Lower leg skin (tissue), 4 donors: Measurements from ENCODE around the gene ACTR3. TPM values are rescaled to one million over a fixed set of nuclear protein-coding genes. Genes with fewer than 3 reads are reported as not detected.
A peak's percentile ranks its signal among the peaks of the same experiment; 100 is the strongest.

Experiments
- DNase-seq, 2 donors: peaks; one replicate each; pipeline ENCODE4 v3.0.0-alpha.2; 2019; ENCODE audit warnings: low spot score in 2 of 2
- H3K4me3 ChIP-seq: fragments of 200-600 bp; sonication (generic); 2 replicates; pipeline ENCODE4 v1.5.1; 2017; ENCODE audit warnings: mild to moderate bottlenecking, low read depth; ENCODE audit not compliant: poor library complexity, severe bottlenecking
- CTCF ChIP-seq, 3 donors: fragments of 450-650 bp; IDR thresholded peaks; one replicate each; pipeline ENCODE4 v1.5.1; 2016; ENCODE audit warnings: antibody characterized with exemption in 3 of 3, mild to moderate bottlenecking in 3 of 3, moderate library complexity in 2 of 3
- POLR2A ChIP-seq, 2 donors: fragments of 450-650 bp; IDR thresholded peaks; one replicate each; pipeline ENCODE4 v1.6.1; 2016 to 2017; ENCODE audit warnings: antibody characterized with exemption in 2 of 2, mild to moderate bottlenecking in 1 of 2, moderate library complexity in 1 of 2
- WGBS, 2 donors: methylation state at CpG; one replicate each; pipeline ENCODE4 v1.1.5; 2018; 5-methylcytosine and 5-hydroxymethylcytosine counted together
- intact Hi-C: fragments of 100-400 bp; cut with DNase I; formaldehyde crosslinking; loops from one replicate; pipeline ENCODE4 v1.15.0; 2023; ENCODE audit warnings: low total_unique reads
- total RNA-seq, 4 donors: library from RNA; depleted of rRNA; stranded (reverse); fragments of >200 nt; gene quantifications; one replicate each; pipeline ENCODE4 v1.1.0, GENCODE V29; 2016

Gene ACTR3
- total RNA-seq, 4 donors from 2014 or later: 92.5 to 154 (median 115) TPM

GRCh38 chr2:113846429-113846828 is 43.5 kb upstream of the ACTR3 start:
- intact Hi-C loops: no loop called here
- no peak overlapping the region for H3K4me3 ChIP-seq
- 70 to 82% methylated on average over 2 of the region's 2 CpGs for WGBS, 2 donors
- no peak for TF ChIP-seq CTCF (IDR thresholded peaks at IDR 0.05)
- no peak for TF ChIP-seq POLR2A (IDR thresholded peaks at IDR 0.05)
- DNase-seq: no peak

- 66 to 71% methylated on average over 4 of the region's 4 CpGs for WGBS, 2 donors
- intact Hi-C loops: no loop called here
- TF ChIP-seq CTCF (IDR thresholded peaks at IDR 0.05): no peak
- no peak for TF ChIP-seq POLR2A (IDR thresholded peaks at IDR 0.05)
- H3K4me3 ChIP-seq: no peak overlapping the region
- peak in 1 of 2 donors; percentile 40 for DNase-seq
Observed at GRCh38 chr2:113847144-113847543, 42.7 kb upstream of the ACTR3 start.

- TF ChIP-seq CTCF (IDR thresholded peaks at IDR 0.05): no peak
- no peak for TF ChIP-seq POLR2A (IDR thresholded peaks at IDR 0.05)
- no peak for DNase-seq
- intact Hi-C loops: no loop called here
- WGBS, 2 donors: 70 to 80% methylated on average over 6 of the region's 6 CpGs
- H3K4me3 ChIP-seq: no peak overlapping the region
Observed at GRCh38 chr2:113848758-113849415, 41.0 kb upstream of the ACTR3 start.

- WGBS, 2 donors: 61 to 64% methylated on average over 3 of the region's 3 CpGs
- intact Hi-C loops: no loop called here
Observed at GRCh38 chr2:113850687-113851086, 39.2 kb upstream of the ACTR3 start.

GRCh38 chr2:113851640-113852039 is 38.2 kb upstream of the ACTR3 start:
- intact Hi-C loops: no loop called here
- no peak overlapping the region for H3K4me3 ChIP-seq
- 41 to 53% methylated on average over 3 of the region's 3 CpGs for WGBS, 2 donors
- TF ChIP-seq CTCF (IDR thresholded peaks at IDR 0.05): no peak
- DNase-seq: no peak

More at GRCh38 chr2:113850687-113851086, 39.2 kb upstream of the ACTR3 start:
- DNase-seq: no peak
- no peak overlapping the region for H3K4me3 ChIP-seq
- TF ChIP-seq POLR2A (IDR thresholded peaks at IDR 0.05) (no peak), CTCF (IDR thresholded peaks at IDR 0.05) (no peak)

GRCh38 chr2:113854208-113854607 is 35.7 kb upstream of the ACTR3 start:
- no peak for DNase-seq
- H3K4me3 ChIP-seq: no peak overlapping the region
- WGBS, 2 donors: 95 to 96% methylated on average over 1 of the region's 1 CpG
- intact Hi-C loops: no loop called here
- TF ChIP-seq CTCF (IDR thresholded peaks at IDR 0.05): no peak
- TF ChIP-seq POLR2A (IDR thresholded peaks at IDR 0.05): no peak
